GM12878 (cell line): Measurements from ENCODE around the gene SCYL3. TPM values are rescaled to one million over a fixed set of nuclear protein-coding genes. Genes with fewer than 3 reads are reported as not detected.

ENCODE experiments used
- BCL11A ChIP-seq: IDR thresholded peaks from 2 replicates; pipeline ENCODE4 v1.6.1; 2011; ENCODE audit warnings: low read depth, low read length
- BCL3 ChIP-seq: IDR thresholded peaks from 2 replicates; pipeline ENCODE4 v1.6.1; 2011; ENCODE audit warnings: borderline replicate concordance, low read depth, mild to moderate bottlenecking, moderate library complexity, low read length; ENCODE audit not compliant: insufficient read depth, poor library complexity, severe bottlenecking
- BCLAF1 ChIP-seq: fragments of 450-650 bp; IDR thresholded peaks from 2 replicates; pipeline ENCODE4 v1.6.1; 2017; ENCODE audit warnings: antibody characterized with exemption, mild to moderate bottlenecking, moderate library complexity
- CBFB ChIP-seq: IDR thresholded peaks from 2 replicates; pipeline ENCODE4 v1.6.1; 2016; ENCODE audit warnings: antibody characterized with exemption, low read depth
- CHD2 ChIP-seq: IDR thresholded peaks from 2 replicates; pipeline ENCODE4 v1.6.1; 2011; ENCODE audit warnings: low read depth, low read length, improper control_type of control experiment, borderline replicate concordance
- DPF2 ChIP-seq: fragments of 450-650 bp; IDR thresholded peaks from 2 replicates; pipeline ENCODE4 v1.6.1; 2017; ENCODE audit warnings: mild to moderate bottlenecking
- ELK1 ChIP-seq: IDR thresholded peaks from 2 replicates; pipeline ENCODE4 v1.6.1; 2012; ENCODE audit warnings: low read depth, low read length, improper control_type of control experiment
- FOXK2 ChIP-seq: fragments of 450-650 bp; IDR thresholded peaks from 2 replicates; pipeline ENCODE4 v1.6.1; 2017; ENCODE audit warnings: mild to moderate bottlenecking, moderate library complexity
- MYC ChIP-seq: IDR thresholded peaks from 2 replicates; pipeline ENCODE4 v1.6.1; 2011; ENCODE audit warnings: mild to moderate bottlenecking, low read length, moderate library complexity, inconsistent platforms; ENCODE audit not compliant: insufficient read depth, insufficient replicate concordance, insufficient read length, severe bottlenecking
- NR2C2 ChIP-seq: IDR thresholded peaks from 2 replicates; pipeline ENCODE4 v1.6.1; 2011; ENCODE audit warnings: borderline replicate concordance, low read depth; ENCODE audit not compliant: control insufficient read depth, insufficient read length
- PRDM15 ChIP-seq: fragments of 450-650 bp; formaldehyde crosslinking; IDR thresholded peaks from 2 replicates; pipeline ENCODE4 v1.4.0; 2020; ENCODE audit warnings: mild to moderate bottlenecking, moderate library complexity
- RAD51 ChIP-seq: fragments of 450-650 bp; IDR thresholded peaks from 2 replicates; pipeline ENCODE4 v1.6.1; 2016; ENCODE audit warnings: moderate library complexity, mild to moderate bottlenecking, inconsistent platforms
- RFX5 ChIP-seq: IDR thresholded peaks from 2 replicates; pipeline ENCODE4 v1.6.1; 2011; ENCODE audit warnings: low read depth, low read length, improper control_type of control experiment
- SREBF1 ChIP-seq: IDR thresholded peaks from 2 replicates; pipeline ENCODE4 v1.6.1; 2012; ENCODE audit warnings: mild to moderate bottlenecking, low read length
- TAF1 ChIP-seq: IDR thresholded peaks from 2 replicates; pipeline ENCODE4 v1.6.1; 2011; ENCODE audit warnings: mild to moderate bottlenecking, low read depth, low read length, borderline replicate concordance
- TARDBP ChIP-seq: IDR thresholded peaks from 2 replicates; pipeline ENCODE4 v1.6.1; 2016; ENCODE audit warnings: borderline replicate concordance
- TCF12 ChIP-seq: IDR thresholded peaks from 2 replicates; pipeline ENCODE4 v1.6.1; 2011; ENCODE audit warnings: low read depth, mild to moderate bottlenecking, low read length
- USF2 ChIP-seq: IDR thresholded peaks from 2 replicates; pipeline ENCODE4 v1.6.1; 2011; ENCODE audit warnings: low read depth, low read length, improper control_type of control experiment, borderline replicate concordance
- ZNF24 ChIP-seq: fragments of 450-650 bp; IDR thresholded peaks from 2 replicates; pipeline ENCODE4 v1.6.1; 2017; ENCODE audit warnings: antibody characterized with exemption, mild to moderate bottlenecking
- polyA plus RNA-seq, 11 experiments: library from polyadenylated mRNA; depleted of rRNA in 4 of 11; unstranded in 6 of 11; stranded (reverse) in 5 of 11; fragments of >200 nt; fragmentation: Nextera tagmentation in 4 of 11; fragmentation: Illumina TruSeq in 1 of 11; extraction: Ambion mirVana in 4 of 11; extraction: Trizol in 1 of 11; gene quantifications; 1 replicate in 1 of 11; 2 replicates in 10 of 11; pipeline versions ENCODE4 v1.2.1 to v1.2.3, GENCODE V29; 2011 to 2016; ENCODE audit warnings: inconsistent platforms in 2 of 11, missing spikeins in 2 of 11, low read depth in 1 of 11
- total RNA-seq, 4 experiments: library from RNA; depleted of rRNA in 3 of 4; stranded (reverse); fragments of >200 nt in 3 of 4; fragmentation: Illumina TruSeq in 1 of 4; extraction: Trizol in 1 of 4; gene quantifications; 2 replicates each; pipeline versions ENCODE4 v1.2.1 to v1.2.3, GENCODE V29; 2013 to 2021

Gene SCYL3
- total and polyA plus RNA-seq, 10 of the 15 experiments (the other 5 are each of a cell fraction or from before 2014, with no cell fraction given) = 4.3 to 14.3 (median 10.3) TPM

- TF ChIP-seq PRDM15 (peak; percentile 65; the same call in 1 of the 2 replicates), BCL3 (peak; percentile 4), CBFB (peak; percentile 83), RFX5 (peak; percentile 92), RAD51 (peak; percentile 87), TAF1 (peak; percentile 29), TCF12 (no peak), ELK1 (peak; percentile 93), BCLAF1 (no peak), ZNF24 (peak; percentile 80), USF2 (no peak), TARDBP (no peak; the same call in none of the 2 replicates), DPF2 (peak; percentile 88; the same call in 1 of the 2 replicates), NR2C2 (no peak), SREBF1 (0 out of 2 replicates have a peak, but pooled peaks have one; percentile 52), FOXK2 (no peak), BCL11A (0 out of 2 replicates have a peak, but pooled peaks have one; percentile 26), MYC (no peak), CHD2 (peak; percentile 75)
Measured at GRCh38 chr1:169893645-169894423, at the start of gene SCYL3 (continued).
